ENCODE results near the gene GALR3.

- TF ChIP-seq CTCF (IDR thresholded peaks at IDR 0.05; ENCODE audit: insufficient read depth, low read depth, low read length): no peak
- TF ChIP-seq EZH2 (IDR thresholded peaks at IDR 0.05; ENCODE audit: insufficient read depth, low read length): no peak
Observed at GRCh38 chr22:37802310-37803194, 20.6 kb upstream of the GALR3 start.

Measured in astrocyte (in vitro differentiated cells and primary cell).